ENCODE data around the gene CLPTM1L.
"Not testable (repeated sequence)": the region's sequence is repeated elsewhere in the genome, so short reads cannot be mapped to it uniquely, and the experiment has no call there.

Gene CLPTM1L

GRCh38 chr5:1338506-1339070 lies 6.3 kb downstream of the CLPTM1L start:
- no peak for DNase-seq

DNA sequence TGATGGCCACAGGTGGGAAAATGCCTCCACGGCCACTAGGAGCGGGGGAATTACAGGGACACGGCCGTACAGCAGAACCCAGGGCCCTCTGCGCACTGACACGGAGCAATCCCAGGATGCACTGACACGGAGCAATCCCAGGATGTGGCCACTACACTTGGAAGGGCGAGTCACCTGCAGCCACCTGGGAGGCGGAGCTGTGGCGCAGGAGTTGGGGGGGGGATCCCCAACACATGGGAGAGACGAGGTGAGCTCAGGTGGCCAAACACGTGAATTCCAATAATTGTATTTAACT lies 6.8 kb downstream of the CLPTM1L start:
- DNase-seq = no peak

- DNase-seq = no peak
Observed at GRCh38 chr5:1337489-1338195, 7.3 kb downstream of the CLPTM1L start.

- no peak for DNase-seq
Observed at GRCh38 chr5:1336749-1337488, 8.0 kb downstream of the CLPTM1L start.

DNA sequence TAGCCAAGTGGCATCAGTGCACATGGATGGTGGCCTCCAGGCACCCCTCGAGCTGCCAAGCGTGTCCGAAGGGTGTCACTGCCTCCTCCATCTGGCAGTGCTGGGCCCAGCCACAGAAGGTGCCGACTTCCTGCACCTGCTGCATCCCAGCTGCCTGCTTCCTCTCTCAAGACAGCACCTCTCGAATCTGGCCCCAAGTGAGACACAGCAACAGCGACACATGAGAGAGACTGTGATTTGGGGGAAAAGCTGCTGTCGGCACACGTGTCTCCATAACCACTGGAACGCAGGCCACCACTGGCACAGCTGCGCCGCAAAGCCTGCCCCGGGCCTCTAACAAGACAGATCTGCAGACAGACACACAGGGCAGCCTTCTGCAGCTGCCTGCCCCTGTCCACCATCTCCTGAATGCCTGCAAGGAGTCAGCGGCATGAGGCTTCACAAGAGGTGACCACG lies 8.8 kb downstream of the CLPTM1L start:
- no peak for DNase-seq

DNA sequence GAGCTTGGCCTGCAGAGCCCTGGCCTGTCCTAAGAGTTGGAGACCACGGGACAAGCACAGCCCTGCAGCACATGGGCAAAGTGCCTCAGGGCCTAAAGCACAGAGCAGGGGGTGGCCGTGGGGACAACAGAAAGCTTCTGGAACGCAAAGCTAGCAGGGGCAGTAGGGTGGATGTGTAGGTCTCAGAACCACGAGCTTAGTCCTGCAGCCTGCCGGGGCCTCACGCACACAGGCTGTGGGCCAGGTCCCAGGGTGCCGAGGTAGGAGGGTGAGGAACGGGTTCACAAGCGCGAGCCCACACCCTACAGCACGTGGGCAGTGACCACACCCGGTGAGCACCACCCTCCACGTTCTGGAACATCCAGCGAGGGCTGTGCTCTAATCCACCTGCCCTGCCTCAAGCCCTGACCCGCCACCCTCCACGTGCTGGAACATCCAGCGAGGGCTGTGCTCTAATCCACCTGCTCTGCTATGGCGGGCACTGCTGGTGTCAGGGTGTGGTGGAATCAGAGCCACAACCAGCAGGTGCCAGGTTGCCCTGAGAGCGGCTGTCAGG lies 9.3 kb downstream of the CLPTM1L start:
- DNase-seq = no peak

DNA sequence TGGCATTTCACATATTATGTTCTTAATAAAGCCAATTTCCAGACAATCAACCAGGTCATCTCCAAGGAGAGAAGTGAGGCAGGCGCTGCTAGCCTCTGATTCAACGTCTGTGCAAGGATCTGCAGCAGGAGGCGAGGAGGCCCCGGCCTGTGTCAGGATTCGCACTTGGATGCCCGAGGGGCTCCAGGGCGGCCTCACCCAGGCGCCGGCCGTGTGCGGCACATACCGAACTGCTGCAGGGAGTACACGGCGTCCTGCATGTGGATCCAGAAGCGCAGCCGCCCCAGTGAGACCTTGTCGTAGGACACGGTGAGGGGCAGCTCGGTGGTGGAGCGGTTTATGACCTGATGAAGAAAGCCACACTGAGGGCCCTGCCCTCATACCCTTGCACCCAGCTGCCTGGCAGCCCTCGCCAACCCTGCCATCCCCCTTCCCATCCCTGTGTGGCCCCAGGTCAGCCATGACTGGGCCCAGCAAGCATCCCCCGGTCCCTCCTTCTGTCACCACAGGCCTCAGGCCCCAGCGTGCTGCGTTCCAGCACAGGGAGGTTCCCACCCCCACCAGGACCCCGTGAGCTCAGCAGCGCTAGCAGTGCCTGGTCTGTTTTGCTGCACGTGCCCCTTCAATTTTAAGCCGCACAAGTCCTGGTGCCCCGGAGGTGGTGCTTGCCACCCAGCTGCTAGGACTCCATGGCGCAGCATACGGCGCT lies 9.9 kb downstream of the CLPTM1L start:
- DNase-seq = no peak

GRCh38 chr5:1333986-1334385 lies 10.9 kb downstream of the CLPTM1L start:
- DNase-seq = no peak

DNA sequence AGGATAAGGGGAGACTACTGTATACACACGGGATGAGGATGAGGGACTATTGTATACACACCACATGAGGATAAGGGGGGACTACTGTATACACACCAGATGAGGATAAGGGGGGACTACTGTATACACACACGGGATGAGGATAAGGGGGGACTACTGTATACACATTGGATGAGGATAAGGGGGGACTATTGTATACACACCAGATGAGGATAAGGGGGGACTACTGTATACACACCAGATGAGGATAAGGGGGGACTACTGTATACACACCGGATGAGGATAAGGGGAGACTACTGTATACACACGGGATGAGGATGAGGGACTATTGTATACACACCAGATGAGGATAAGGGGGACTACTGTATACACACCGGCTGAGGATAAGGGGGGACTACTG lies 11.6 kb downstream of the CLPTM1L start:
- peak; percentile 10 for DNase-seq

GRCh38 chr5:1332461-1333001 lies 12.4 kb downstream of the CLPTM1L start:
- peak; percentile 6 for DNase-seq

DNA sequence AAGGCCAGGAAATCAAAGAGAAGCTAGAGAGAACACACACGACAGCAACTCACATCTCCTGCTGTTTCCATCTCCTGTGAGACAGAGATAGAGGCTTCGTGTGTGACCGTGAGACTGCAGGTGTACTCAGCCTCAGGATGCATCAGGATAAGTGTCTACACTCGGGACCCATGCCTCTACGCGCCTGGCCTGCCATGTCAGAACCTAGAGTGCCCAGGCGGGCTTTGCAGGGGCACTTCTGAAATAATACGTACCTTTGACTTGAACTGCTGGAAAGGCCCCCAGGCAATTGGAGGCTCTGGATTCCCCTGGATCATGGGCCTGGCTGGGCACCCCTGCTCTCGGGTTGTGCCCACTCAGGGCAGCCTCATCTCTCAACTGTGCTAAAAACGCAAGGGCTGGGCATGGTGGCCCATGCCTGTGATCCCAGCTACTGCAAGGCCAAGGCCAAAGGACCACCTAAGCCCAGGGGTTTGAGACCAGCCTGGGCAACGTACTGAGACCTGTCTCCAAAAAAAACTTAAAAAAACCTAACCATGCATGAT lies 13.0 kb downstream of the CLPTM1L start:
- DNase-seq = no peak

- DNase-seq = no peak
Observed at GRCh38 chr5:1330847-1331831, 13.8 kb downstream of the CLPTM1L start.

- DNase-seq = no peak
Observed at GRCh38 chr5:1330146-1330846, 14.6 kb downstream of the CLPTM1L start.

DNA sequence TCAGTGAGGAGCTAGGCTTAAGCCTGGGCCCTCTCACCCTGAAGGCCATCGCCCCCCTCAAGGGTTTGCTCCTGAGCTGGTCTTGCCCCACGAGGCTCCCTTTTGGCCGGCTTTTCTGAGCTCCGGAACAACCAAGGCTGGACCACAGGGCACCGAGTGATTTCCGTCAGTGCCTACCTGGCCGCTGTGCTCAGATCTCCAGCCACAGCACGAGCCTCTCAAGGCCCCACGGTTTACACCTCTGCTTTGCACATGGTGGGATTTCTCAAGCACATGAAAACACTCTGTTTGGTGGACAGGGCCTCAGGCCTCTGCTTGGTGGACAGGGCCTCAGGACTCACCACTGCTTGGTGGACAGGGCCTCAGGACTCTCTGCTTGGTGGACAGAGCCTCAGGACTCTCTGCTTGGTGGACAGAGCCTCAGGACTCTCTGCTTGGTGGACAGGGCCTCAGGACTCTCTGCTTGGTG lies 15.8 kb downstream of the CLPTM1L start:
- DNase-seq = no peak

- peak; percentile 50 for DNase-seq
Observed at GRCh38 chr5:1328237-1329110, 16.4 kb downstream of the CLPTM1L start.

DNA sequence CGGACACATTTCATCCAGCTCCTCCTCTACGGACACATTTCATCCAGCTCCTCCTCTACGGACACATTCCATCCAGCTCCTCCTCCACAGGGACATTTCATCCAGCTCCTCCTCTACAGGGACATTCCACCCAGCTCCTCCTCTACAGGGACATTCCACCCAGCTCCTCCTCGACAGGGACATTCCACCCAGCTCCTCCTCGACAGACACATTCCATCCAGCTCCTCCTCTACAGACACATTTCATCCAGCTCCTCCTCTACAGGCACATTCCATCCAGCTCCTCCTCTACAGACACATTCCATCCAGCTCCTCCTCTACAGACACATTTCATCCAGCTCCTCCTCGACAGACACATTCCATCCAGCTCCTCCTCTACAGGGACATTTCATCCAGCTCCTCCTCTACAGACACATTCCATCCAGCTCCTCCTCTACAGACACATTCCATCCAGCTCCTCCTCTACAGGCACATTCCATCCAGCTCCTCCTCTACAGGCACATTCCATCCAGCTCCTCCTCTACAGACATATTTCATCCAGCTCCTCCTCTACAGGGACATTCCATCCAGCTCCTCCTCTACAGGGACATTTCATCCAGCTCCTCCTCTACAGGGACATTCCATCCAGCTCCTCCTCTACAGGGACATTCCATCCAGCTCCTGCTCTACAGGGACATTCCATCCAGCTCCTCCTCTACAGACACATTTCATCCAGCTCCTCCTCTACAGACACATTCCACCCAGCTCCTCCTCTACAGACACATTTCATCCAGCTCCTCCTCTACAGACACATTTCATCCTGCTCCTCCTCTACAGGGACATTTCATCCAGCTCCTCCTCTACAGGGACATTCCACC lies 17.8 kb downstream of the CLPTM1L start:
- peak; percentile 56 for DNase-seq

GRCh38 chr5:1326532-1326875 lies 18.4 kb downstream of the CLPTM1L start:
- not testable (repeated sequence) for DNase-seq

- peak; percentile 45 for DNase-seq
Observed at GRCh38 chr5:1325870-1326531, 18.9 kb downstream of the CLPTM1L start.
